Measurements from ENCODE around the gene ADGRL3. TPM values are rescaled to one million over a fixed set of nuclear protein-coding genes. Genes with fewer than 3 reads are reported as not detected.

Gene ADGRL3
- total RNA-seq = not detected in 2 replicates

DNA sequence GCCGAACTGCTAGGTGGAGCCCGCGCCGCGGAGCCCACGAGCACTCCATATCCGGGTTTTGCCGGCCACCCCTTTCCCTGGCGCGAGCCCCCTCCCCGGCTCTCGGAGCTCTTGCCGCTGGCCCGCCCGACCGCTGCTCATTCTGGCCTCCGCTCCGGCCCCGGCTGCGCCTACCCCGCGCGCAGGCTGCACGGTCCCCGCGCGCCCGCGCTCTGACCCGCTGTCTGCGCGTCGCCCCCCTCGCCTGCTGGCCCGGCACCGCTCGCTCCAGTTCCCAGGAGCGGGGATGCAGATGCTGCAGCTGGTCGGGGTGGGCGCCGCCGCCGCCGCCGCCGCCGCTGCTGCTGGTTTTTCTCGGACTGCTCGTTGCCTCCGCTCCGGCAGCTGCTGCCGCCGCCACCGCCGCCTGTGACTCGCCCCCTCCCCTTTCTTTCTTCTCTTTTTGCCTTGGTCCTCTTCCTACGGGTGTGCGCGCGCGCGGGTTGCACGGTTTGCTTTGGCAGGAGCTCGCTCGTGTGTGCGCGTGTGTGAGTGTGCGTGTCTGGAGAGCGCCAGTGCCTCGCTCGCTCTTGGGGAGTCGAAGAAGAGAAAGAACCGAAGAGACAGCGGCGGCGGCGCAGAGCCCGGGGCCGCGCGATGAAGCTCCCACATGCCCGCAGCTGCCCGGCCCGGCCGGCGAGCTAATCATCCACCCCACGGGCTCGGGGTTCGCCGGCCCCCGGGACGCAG lies at the start of gene ADGRL3:
TSS of gene ADGRL3 (plus strand) at position 140 of the 729 bp plus-strand sequence.
- intact Hi-C loops (cut with micrococcal nuclease) = no loop called here

DNA sequence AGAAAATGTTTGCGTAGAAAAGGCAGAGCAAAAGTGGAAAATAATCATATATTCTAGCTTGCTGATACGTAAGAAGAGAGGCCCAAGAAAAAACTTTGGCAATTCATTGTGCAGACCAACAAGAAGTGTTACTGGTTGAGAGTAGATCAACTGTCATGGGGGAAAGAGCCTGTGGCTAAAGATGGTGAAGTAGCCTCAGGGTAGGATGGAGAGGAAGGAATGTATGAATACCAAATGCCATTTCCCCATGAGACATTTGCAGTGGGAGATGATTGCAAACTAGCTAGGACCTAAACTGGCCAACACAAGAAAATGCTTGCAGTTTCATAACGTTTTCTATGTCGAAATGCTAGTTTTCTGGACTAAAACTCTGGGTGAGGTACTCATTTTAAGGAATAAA lies 47.7 kb upstream of the ADGRL3 start:
- intact Hi-C loops (cut with micrococcal nuclease) = no loop called here

DNA sequence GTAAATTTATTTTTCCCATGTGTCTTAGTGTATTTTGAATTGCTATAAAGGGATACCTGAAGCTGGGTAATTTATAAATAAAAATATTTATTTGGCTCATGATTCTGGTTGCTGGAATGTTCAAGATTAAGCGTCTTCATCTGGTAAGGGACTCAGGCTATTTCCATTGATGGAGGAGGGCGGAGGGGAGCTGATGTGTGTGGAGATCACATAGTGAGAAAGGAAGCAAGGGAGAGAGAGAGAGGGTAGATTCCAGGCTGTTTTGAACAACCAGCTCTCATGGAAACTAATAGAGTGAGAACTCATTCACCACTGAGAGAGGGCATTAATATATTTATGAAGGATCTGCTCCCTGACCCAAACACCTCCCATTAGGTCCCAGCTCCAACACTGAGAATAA lies 39.6 kb upstream of the ADGRL3 start:
- intact Hi-C loops (cut with micrococcal nuclease) = no loop called here

DNA sequence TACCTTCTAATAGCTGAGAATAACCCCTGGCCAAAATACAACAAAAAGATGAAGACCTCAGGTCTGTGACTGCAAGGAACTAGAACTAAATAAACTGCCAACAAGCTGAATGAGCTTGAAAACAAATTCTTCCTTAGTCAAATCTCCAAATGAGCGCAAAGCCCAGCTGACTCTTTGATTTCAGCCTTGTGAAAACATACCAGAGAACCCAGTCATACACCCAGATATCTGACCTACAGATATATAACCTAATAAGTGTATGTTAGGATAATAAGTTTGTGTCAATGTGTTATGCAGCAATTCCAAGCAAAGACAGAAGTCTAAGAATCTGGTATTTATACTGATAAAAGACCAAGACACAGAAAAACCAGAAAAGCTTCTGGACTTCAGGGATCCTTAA lies 38.0 kb upstream of the ADGRL3 start:
- intact Hi-C loops (cut with micrococcal nuclease) = no loop called here

DNA sequence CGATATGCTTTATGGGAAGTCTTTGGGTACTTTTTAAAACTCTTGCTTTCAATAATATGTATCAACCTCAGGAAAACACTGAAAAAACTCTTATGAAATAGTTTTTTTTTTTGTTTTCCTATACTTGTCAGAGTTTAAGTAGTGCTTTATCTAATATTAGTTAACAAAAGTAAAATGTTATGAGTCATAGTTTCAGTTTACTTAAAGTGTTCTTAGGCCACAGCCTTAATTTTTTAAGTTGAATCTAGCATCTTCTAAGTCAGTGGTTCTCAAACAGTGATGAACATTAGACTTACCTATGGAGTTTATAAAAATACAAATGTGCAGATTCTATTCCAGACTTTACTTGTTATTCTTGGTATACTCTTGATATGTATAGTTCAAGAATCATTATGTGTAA lies 26.3 kb upstream of the ADGRL3 start:
- intact Hi-C loops (cut with micrococcal nuclease) = no loop called here

DNA sequence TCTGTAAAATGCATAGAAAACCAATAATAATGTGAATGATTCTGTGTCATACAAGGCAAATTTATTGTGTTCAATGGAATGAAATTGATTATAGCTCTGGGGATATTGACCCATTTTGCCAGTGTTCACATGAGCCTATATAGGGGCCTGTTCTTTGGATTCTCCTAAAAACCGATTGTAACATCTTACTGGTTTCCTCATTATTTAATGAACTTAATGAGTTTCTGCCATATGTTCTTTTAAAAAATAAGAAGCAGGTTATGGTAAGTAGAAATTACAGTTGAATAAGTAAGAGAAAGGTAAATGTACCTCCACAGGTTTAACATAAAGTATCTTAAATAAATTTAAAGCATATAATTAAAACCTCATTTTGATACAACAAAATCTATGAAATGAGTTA lies 24.6 kb upstream of the ADGRL3 start:
- intact Hi-C loops (cut with micrococcal nuclease) = no loop called here

DNA sequence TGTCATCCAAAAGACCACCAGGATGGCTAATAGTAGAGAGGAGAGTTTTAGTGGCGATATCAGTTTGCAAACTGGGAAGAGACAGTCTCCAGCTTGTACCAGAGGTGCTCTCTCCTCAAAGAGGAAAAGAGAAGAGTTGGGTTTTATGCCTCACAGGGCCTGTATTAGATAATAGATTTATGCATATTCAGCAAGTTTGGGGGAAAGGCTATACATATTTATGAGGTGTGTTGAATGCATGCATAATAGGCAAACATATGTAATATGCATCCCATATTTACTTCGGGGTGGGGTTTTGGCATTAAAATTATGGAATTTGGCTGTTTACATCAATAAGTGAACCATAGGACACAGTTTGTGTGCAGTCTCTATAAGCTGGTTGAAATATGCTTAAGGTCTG lies 22.8 kb upstream of the ADGRL3 start:
- intact Hi-C loops (cut with micrococcal nuclease) = no loop called here

DNA sequence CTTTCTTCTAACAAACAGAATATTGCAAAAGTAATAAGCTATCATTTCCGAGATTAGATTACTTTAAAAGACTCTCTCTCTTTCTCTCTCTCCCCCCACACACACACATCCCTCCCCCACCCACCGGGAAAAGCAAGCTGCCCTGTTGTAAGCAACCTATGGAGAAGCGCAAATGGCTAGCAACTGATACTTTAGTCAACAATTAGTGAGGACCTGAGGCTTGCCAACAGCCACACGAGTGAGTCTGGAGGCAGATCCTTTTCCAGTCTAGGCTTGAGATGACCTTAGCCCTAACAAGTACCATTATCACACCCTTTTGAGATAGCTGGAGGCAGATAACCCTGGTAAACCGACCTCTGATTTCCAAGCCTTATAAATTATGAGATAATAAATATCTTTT lies 19.7 kb upstream of the ADGRL3 start:
- intact Hi-C loops (cut with micrococcal nuclease) = no loop called here

DNA sequence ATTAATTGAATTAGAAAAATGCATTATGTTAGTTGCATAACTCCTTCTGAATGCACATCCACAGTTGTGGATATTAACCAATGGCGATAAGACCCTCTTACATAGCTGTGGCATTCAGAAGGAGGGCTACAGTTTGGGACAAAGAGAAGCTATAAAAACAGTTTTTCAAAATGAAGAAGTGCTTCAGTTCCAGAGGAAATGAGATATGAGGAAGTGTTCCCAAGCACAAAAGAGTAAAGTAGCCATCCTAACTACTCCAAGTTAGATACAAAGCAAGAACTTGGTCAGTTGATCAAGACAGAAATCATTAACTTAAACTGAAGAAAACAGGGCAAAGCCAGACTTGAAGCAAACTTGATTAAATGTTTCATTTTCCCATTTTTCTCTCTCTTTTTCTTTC lies 17.2 kb upstream of the ADGRL3 start:
- intact Hi-C loops (cut with micrococcal nuclease) = no loop called here

DNA sequence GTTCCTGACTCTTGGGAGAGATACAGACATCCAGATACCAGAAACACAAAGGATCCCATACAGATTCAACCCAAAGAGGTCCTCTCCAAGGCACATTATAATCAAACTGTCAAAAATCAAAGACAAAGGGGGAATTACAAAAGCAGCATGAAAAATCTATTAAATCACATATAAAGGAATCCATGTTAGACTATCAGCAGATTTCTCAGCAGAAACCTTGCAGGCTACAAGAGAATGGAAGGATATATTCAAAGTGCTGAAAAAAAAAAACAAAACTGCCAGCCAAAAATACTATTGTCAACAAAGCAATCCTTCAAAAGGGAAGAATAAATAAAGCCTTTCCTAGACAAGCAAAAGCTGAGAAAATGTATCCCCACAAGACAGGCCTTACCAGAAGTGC lies 14.8 kb upstream of the ADGRL3 start:
- intact Hi-C loops (cut with micrococcal nuclease) = no loop called here

DNA sequence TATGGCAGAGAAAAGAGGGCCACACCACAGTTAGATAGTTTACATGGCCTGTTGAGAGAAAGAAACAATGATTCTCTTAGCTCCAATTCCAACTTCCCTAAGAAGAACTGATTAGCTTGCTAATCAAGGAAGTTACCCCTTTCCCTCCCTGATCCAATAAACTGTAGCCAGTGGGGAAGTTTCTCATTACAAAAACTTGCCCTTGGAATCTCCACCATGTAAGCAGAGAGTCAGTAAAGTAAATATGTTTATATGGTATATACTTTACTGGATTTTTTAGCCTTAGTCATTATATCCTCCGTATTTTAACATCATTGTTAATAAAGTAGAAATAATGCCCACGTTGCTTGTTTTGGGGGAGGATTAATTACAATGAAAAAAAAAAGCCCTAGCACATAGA lies 7.7 kb upstream of the ADGRL3 start:
- intact Hi-C loops (cut with micrococcal nuclease) = no loop called here

DNA sequence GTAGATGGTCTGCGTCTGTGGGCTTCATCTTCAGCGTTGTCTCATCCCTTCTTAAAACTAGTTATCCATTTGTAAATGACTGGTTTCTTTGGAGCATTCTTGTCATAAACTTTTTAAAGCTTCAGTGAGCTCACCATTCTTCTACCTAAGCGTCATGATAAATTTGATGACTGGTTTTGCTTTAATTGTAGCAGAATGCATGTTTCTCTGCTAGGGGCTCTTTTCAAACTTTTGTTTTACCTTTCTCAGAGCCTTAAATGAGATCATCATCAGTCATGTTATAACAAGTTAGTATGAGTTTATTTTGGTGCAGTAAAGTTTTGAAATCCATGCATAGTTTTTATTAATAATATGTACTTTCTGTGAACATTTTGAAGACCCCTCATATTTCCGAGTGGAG lies 6.3 kb upstream of the ADGRL3 start:
- intact Hi-C loops (cut with micrococcal nuclease) = no loop called here

DNA sequence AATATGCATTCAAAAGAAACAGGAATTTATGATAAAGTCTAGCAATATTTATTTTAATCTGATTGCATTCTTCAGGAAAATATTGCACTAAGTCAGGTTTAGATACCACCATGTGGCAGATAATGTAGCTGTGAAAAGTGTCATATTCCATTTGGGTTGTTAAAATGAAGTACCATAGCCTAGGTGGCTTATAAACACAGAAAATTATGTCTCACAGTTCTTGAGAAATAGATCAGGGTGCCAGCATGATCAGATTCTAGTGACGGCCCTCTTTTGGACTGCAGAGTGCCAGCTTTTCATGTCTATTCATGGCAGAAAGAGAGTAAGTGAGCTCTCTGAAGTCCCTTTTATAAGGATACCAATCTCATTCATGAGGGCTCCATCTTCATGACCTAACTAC lies 5.6 kb upstream of the ADGRL3 start:
- intact Hi-C loops (cut with micrococcal nuclease) = no loop called here

DNA sequence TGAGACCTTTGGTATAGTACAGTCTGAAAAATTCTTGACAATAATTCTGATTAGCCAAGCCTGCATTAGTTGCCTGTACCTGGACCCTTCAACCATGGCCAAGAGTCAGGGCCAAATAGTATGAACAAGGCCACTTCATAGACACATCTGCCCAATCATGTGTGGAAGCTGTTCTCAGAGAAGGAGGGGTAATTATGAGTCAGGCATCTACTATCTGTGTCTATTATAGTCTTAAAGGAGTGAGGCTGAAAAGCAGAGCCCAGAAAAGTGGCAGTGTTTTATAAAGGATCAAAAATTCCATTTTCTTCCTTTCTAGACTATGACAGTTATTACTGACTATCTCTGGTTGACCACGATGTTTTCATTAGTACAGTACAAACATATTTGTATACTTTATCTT lies 5.0 kb upstream of the ADGRL3 start:
- intact Hi-C loops (cut with micrococcal nuclease) = no loop called here

DNA sequence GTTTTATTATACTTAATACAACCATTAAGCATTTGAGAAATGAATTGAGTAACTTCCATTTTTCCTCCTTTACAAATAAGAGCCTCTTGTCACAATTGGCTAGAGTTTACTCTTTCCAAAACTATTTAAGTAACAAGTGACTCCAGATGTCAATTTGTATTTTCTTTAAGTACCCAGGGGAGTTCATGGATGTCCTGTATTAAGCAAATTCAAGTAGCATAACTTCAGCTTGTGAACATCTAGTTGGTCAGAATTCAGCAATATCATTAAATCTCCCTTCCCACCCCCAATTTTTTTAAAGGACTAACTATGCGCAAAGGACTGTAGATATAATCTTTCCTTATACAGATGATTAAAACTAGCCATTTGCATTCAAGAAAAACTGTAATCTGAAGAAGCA lies 1.4 kb upstream of the ADGRL3 start:
- intact Hi-C loops (cut with micrococcal nuclease) = no loop called here

DNA sequence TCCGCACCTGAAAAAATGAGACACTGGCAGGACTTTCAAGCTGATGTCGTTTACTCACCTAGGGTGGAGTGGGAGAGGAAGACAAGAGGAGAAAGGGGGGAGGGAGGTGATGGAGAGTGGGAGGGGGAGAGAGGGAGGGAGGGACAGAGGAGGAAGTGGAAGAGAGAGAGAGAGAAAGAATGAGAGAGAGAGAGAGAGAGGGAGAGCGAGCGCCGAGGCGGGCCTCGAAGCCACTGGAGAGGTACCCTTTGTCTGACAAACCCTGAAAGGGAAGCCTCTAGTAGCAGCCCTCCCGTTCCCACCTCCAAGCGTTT lies 296 bp upstream of the ADGRL3 start:
- intact Hi-C loops (cut with micrococcal nuclease) = no loop called here

DNA sequence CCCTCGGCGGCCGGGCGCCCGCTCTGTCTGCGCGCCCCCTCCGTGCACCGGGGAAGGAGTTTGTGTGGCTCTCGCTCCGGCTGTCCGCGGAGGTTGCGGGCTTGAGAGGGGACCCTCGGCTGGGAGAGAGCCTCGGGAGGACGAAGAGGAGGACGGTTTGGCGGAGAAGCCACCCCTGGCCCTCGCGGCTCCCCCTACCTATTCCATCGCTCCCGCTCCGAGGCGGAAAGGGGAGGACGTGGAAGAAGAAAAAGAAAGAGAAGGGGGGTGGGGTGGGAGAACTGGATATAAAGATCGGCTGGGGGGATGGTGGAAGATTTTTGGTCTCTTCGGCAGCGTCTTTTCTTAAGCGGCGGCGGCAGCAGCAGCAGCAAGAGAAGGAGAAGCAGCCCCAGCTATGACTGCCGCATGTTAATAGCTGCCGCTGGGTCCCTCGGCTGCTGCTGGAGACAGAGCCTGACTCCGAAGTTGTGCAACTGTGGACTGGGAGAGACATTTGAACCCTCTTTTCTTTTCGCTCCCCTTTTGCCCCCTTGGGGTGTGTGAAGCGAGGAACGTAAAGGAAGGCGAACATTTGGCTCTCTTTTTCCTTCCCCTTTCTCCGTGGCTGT lies 895 bp downstream of the ADGRL3 start:
- intact Hi-C loops (cut with micrococcal nuclease) = no loop called here

DNA sequence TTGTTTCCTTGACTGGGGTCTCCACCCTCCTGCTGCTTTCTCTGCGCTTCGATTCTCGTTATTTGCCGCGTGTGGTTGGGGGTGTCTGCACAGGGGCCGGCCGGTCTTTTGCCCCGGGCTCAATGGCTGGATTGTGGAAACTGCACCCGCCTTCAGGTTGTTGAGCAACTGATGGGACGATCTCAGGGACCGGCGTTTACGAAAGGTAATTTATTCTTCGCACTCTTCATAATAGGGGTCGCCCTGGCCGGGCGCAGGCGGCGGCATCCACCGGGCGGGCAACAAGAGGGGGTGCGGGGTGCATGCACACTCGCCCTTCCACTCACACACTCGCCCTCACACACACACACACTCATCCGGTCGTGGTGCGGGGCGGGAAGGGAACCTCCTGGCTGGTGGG lies 1.4 kb downstream of the ADGRL3 start:
- intact Hi-C loops (cut with micrococcal nuclease) = no loop called here

DNA sequence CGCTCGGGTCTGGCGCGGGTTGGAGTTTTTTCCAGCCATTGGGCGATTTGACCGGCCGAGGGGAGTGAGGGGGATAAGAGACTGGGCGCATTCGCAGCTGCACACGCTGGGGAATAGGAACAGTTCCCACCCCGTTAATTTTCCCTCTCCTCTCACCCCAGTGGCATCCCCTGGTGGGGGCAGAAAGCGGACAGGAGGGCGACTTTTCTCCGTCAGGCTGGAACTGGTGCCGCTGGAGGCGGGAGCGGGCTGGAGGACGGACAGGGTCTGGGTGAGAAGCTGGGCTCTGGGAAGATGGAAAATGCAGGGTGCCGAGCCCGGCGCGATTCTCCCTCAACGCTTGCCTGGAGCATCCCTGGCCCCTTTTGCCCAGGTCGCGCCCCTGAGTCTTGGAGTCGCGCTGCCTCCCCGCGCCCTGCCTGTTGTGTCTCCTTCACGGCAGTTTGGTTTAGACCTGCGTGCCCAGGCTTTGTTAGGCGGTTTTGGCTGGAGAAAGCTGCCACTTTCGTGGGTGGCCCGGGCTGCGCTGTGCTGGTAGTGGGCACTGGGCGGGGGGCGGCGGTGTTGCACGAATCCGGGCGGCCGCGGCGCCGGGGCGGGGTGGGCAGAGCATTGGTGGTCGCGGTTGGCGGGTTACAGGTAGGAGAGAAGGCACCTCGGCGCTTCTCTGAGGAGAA lies 2.0 kb downstream of the ADGRL3 start:
- intact Hi-C loops (cut with micrococcal nuclease) = no loop called here

DNA sequence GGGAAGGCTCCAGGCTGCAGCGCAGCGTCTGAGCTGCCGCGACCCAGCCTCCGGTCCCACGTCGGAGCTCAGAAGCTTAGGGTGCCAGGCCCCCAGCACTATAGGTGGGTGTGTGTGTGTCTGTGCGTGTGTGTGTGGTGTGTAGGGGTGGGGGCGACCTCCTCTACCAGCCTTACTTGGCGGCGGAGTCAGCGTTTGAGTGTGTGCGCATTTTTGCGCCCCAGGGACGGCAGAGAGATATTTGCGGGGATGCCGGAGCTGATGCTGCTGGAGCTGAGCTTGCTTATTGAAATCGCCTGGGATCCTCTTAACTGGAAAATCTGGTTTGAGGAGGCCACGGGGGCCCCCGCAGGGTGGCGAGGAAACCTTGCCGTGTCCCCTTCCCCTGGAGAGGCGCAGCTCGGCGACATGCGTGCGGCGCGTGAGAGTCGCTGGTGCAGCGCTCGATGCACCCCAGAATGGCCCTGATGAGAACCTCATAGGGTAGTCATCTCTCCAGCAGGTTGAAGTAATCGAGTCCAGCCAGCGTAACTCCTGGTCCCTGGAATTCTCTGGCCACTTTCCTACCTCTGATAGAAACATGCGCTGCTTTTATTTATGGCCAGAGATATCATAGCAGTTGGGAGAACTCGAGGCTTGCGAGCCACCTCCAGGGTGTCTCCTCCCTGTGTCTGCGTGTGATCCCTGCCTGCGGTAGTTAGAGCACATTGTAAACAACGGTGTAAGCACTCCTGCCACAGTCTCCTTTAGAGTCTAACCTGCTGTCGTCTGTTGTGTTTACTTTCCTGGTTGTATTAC lies 2.7 kb downstream of the ADGRL3 start:
- intact Hi-C loops (cut with micrococcal nuclease) = no loop called here

DNA sequence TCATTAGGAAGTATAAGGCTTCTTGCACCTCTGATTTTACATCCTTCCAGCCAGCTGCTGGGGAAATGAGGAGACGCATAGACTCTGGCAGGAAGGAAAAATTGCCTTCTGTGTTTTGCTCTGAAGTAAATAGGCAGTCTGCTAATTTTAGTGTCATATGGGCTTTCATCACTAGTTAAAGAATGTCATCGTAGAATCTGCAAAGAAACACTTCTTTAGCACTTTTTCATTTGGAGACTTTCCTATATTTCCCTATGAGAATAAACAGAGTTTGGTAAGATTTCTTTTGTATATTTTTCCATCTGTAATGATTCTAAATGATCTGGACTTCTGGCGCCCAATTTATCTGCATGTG lies 3.3 kb downstream of the ADGRL3 start:
- intact Hi-C loops (cut with micrococcal nuclease) = no loop called here

DNA sequence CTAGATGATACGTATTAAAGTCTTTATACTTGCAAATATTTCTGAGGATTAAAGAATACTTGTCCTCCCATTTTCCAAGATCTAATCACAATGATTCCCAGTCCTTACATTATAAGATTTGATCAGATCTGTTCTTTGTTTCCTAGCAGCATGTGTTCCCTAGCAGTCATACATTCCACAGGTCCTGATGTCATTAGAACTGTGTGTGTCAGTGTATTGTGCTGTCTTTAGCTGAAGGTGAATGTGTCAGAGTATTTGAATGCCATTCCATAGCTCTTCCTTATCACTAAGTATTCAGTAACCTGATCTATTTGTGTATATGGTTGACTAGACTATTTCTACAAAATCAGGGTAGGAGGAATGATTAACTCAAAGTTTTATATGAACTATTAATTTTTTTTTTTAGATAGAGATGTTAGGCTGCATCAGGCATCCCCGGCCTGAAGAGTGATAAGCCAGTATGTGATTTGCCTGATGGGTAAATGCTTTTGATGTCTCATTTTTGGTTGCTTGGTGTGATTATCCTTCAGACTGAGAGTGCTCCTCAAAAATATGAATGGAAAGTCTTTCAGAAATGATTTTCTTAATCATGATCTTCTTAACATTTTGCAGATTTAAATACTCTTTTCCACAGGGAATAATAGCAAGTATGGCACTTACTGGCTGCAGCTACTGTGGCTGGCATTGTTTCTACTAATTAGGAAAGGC lies 4.4 kb downstream of the ADGRL3 start:
- intact Hi-C loops (cut with micrococcal nuclease) = no loop called here

Measured in T-helper 2 cell treated with Interferon-gamma antibody and Interleukin-4, amounts not matched to agents 100 ng/mL and 5 ng/mL, for 36 hours (primary cell).